Hepatocyte (in vitro differentiated cells): ENCODE measurements around the gene MAPRE2.

Experiments
- EZH2 ChIP-seq: fragments of 200-600 bp; sonication (generic); IDR thresholded peaks from 2 replicates; pipeline ENCODE4 v1.6.1; 2016; ENCODE audit warnings: antibody characterized with exemption, mild to moderate bottlenecking, borderline replicate concordance
- EZH2phosphoT487 ChIP-seq: fragments of 200-600 bp; sonication (generic); IDR thresholded peaks from one replicate; pipeline ENCODE4 v1.6.1; 2018; ENCODE audit warnings: antibody characterized with exemption, mild to moderate bottlenecking, low read depth, moderate library complexity; ENCODE audit not compliant: unreplicated experiment, severe bottlenecking
- TF ChIP-seq, protein P1 (sequence below): fragments of 200-600 bp; sonication (generic); IDR thresholded peaks from 2 replicates; pipeline ENCODE4 v1.5.1; 2016; ENCODE audit warnings: antibody characterized with exemption, mild to moderate bottlenecking; ENCODE audit not compliant: poor library complexity

- TF ChIP-seq, protein P1, sequence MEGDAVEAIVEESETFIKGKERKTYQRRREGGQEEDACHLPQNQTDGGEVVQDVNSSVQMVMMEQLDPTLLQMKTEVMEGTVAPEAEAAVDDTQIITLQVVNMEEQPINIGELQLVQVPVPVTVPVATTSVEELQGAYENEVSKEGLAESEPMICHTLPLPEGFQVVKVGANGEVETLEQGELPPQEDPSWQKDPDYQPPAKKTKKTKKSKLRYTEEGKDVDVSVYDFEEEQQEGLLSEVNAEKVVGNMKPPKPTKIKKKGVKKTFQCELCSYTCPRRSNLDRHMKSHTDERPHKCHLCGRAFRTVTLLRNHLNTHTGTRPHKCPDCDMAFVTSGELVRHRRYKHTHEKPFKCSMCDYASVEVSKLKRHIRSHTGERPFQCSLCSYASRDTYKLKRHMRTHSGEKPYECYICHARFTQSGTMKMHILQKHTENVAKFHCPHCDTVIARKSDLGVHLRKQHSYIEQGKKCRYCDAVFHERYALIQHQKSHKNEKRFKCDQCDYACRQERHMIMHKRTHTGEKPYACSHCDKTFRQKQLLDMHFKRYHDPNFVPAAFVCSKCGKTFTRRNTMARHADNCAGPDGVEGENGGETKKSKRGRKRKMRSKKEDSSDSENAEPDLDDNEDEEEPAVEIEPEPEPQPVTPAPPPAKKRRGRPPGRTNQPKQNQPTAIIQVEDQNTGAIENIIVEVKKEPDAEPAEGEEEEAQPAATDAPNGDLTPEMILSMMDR, result no peak
- no peak for TF ChIP-seq EZH2
- TF ChIP-seq EZH2phosphoT487, result no peak
These were observed 54.9 kb downstream of the MAPRE2 start for GRCh38 chr18:35095983-35096676.
